Bronchus fibroblast of lung (primary cell): ENCODE data around the gene RPL23. TPM values are rescaled to one million over a fixed set of nuclear protein-coding genes. Genes with fewer than 3 reads are reported as not detected.

Source experiments
- total RNA-seq: library from RNA; depleted of rRNA; stranded (reverse); fragments of >200 nt; gene quantifications from 2 replicates; pipeline ENCODE4 v1.2.3, GENCODE V29; 2015

Gene RPL23
- 1,562 and 1,691 TPM in 2 replicates for total RNA-seq

GRCh38 chr17:38853292-38854219 lies at the start of gene RPL23:
Gene RPL23 (minus strand): TSS chr17:38853721. CDS start chr17:38853710, 11 bp downstream.

GRCh38 chr17:38869526-38870258 lies 16.2 kb upstream of the RPL23 start, which contains the start of gene LASP1:
Gene LASP1 (plus strand): TSS chr17:38870058. CDS start chr17:38870190, 132 bp downstream.

GRCh38 chr17:38824899-38825761 lies 28.4 kb downstream of the RPL23 start, which contains the start of gene CWC25:
Gene CWC25 (minus strand): TSS chr17:38825321. CDS start chr17:38825183, 138 bp downstream.

GRCh38 chr17:38799501-38800236 lies 53.9 kb downstream of the RPL23 start, which contains the start of gene PIP4K2B:
Gene PIP4K2B (minus strand): TSS chr17:38799556. CDS start chr17:38799424, 132 bp downstream.

Other genes with a start within 250 kb of the RPL23 start
- gene SRCIN1, start 247.8 kb downstream of the RPL23 start, total RNA-seq = 0.15 TPM in 1 of 2 replicates, not detected in the other
- 0.74 and 1.2 TPM in 2 replicates for gene EPOP, start 178.8 kb downstream of the RPL23 start, total RNA-seq
- gene MLLT6, start 148.4 kb downstream of the RPL23 start, total RNA-seq = 19.0 and 19.6 TPM in 2 replicates
- 15.1 and 15.6 TPM in 2 replicates for gene CISD3, start 123.4 kb downstream of the RPL23 start, total RNA-seq
- gene PCGF2, start 105.4 kb downstream of the RPL23 start, total RNA-seq = 2.9 and 3.6 TPM in 2 replicates
- gene PSMB3, start 101.0 kb downstream of the RPL23 start, total RNA-seq = 405 and 439 TPM in 2 replicates
- gene PIP4K2B, start 54.2 kb downstream of the RPL23 start, total RNA-seq = 43.4 and 46.9 TPM in 2 replicates
- 7.6 and 10.0 TPM in 2 replicates for gene CWC25, start 28.4 kb downstream of the RPL23 start, total RNA-seq
- gene LASP1, start 16.3 kb upstream of the RPL23 start, total RNA-seq = 260 and 290 TPM in 2 replicates
- under 0.01 TPM in 1 of 2 replicates, not detected in the other for gene FBXO47, start 113.7 kb upstream of the RPL23 start, total RNA-seq